HG02884 (cell line): ENCODE data around the gene HHAT.

Experiments
- ATAC-seq: cut with Tn5 transposase; IDR thresholded peaks from one replicate; pipeline ENCODE4 v1.9.1; 2021; ENCODE audit warnings: mild to moderate bottlenecking, moderate library complexity; ENCODE audit not compliant: unreplicated experiment

HHAT gene

DNA sequence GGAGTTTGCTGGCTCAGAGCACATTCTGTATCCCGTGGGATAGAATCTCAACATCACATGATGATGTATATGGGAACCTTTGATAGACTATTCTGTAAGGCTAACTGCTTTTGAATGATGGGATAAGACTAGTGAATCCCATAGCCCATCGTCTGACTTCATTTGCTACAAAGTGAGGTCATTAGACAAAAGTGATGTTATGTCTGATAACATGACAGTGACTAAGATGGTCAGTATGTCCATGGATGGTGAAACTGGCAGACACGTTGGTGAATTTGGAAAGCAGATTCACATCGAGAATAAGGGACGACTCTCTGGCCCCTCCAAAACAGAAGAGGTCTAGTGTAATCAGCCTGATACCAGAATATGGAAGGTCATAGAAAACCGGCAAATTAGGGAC lies 108.4 kb downstream of the HHAT start:
- no peak for ATAC-seq

GRCh38 chr1:210437781-210438180 lies 109.1 kb downstream of the HHAT start:
- ATAC-seq, result no peak

DNA sequence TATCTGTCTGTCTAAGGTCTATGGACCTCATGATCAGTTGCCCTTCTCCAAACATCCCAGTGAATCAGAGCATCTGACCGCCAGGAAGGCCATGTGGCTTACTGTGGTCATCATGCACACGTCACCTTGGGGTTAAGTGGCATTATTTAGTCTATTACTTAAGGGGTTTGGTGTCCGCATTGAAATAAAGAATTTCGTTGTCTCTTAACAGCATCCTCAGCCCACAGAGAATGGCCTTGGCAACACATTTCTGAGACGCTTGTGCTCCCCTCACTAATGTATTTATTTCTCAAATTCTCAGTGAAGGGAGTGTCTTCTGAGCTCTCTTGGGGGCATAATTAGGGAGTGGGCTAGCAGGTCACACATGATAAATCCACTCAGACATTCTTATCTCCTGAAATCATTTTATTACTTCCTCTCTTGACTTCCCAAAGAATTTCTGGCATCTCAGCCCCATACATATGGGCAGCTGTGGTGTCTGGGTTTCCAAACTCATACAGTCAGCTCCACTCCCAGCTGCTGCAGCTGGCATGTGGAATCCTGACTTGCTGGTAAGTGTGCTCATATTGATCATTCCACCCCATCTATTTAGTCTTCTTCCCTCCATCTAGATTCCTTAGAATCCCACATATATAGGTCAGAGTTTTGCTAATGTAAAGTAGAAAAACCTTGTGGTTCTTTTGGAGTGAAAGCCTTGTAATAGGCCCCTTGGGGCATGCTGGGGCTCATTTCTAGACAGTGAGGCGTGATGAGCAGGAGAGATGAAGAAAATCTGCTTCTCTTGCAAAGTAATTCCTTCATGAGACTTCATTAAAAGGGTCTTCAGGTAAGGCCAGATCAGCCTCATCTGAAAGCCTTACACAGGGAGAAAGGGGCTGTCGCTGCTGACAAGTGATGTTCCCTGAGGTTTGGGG lies 110.5 kb downstream of the HHAT start:
- no peak for ATAC-seq

GRCh38 chr1:210440081-210440480 lies 111.4 kb downstream of the HHAT start:
- ATAC-seq, result no peak

GRCh38 chr1:210441028-210441427 lies 112.3 kb downstream of the HHAT start:
- ATAC-seq, result no peak

DNA sequence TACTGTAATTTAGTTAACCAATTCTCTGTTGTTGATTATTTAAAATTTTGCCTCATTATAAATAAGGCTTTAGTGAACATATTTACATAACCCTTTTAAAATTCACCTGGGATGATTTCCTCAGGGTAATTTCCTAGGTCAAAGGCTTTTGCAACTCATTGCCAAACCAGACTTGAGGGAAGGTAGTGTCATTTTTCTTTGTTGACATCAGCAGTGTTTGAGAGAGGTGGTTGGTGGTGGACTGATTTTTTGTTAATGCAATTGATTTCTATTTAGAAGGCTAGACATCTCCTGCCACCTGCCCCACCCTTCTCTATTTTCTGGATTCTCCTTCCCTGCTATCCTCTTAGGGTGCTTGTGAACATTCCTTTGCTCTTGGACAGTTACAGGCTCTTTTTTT lies 116.8 kb downstream of the HHAT start:
- no peak for ATAC-seq

DNA sequence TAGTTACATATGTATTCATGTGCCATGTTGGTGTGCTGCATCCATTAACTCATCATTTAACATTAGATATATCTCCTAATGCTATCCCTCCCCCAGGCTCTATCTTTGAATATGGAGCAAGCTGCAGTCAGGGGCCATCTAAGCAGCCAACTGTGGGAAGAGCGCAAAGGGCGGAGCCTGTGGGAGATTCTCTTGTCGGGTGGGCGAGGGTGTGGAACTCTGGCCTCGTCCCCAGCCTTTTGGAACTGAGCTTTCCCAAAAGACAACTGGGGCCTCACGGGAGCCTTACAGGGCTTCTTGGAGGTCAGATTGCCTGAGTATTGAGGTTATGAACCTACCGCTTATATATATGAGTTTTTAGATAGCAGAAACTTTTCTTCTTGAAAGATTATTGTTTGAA lies 117.2 kb downstream of the HHAT start:
- no peak for ATAC-seq

GRCh38 chr1:210446479-210446878 lies 117.8 kb downstream of the HHAT start:
- ATAC-seq, result peak; percentile 82

DNA sequence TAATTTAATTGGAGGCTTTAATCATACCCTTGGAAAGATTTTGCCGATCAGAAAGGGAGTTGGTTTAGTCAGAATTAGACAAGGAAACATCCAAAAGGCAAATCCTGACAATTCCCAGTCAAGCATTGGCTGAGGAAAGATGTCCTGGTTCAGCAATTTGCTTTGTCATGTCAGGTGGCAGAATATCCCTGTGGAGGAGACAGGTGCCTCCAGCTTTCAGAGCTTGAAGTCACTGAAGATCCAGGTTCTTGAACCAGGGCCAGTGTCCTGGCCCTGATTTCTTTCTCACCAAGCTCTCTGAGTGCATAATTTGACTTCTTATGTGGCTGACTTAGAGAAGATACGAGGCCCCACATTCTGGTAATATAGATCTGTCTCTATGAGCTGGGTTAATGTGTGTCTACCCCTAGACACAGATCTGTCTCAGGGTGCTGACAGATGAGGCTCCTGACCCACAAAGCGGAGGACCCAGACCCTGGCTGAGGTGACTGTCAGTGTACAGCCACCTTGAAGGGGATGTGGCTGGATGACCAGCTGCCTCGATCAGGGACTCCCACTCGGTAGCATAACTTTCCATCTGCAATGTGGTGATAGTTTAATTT lies 118.9 kb downstream of the HHAT start:
- ATAC-seq, result no peak

DNA sequence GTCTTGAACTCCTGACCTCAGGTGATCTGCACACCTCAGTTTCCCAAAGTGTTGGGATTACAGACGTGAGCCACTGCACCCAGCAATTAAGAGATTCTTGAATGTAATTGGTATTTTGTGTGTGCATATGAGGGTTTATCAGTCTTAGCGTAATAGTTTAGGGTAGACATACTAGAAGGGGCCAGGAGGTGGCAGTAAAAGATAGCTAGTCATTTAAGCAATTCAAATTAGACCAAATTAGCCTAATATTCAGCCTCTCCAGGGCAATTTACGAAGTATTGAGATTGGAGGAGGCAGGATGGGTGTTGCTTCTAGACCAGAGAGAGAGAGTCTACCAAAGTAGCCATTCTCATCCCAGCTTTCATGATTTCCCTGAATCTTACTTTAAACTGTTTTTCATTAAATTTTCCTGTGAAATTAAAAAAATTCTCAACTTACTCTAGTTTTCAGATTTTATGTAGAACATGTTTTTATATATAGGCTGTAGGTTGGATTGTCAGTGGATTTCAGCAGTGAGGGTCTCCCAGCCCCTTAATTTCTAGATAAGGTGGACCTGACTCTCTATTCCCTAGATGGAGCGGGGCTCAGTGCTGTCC lies 119.7 kb downstream of the HHAT start:
- no peak for ATAC-seq

DNA sequence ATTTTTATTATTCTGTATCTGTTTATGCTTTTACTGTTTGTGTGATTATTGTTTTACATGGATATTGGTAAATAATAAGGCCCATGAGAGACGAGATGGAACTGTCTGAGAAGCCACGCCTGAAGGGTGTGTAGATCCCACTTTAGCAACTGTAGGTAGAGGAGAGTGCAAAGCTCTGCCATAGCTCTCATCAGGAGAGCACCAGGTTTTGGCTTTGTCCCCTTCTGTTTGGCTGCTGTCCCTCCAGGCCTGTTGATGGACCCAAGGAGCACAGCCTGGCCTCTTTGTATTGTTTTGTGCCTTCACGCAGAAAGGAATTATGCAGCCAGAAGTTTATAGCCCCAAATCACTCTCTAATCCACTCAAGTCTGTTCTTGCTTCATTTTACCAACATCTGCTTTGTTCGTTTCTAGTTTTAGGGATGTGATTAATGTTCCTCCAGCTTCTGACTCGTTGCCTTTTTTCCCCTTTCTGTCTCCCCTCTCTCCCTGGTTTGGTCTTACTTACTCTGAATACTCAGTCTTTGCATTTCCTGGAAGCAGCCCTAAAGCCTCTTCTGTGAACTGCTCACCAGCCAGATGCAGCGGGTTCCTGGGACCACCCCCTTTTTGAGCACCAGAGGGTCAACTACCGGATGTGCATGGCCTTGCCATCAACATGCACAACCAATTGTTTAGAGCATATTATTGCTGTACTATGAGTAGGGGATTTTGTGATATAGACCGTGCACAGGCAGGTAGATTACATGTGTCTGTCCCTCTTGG lies 127.3 kb downstream of the HHAT start:
- no peak for ATAC-seq

- ATAC-seq, result no peak
Measured at GRCh38 chr1:210456731-210457255, 128.1 kb downstream of the HHAT start.

DNA sequence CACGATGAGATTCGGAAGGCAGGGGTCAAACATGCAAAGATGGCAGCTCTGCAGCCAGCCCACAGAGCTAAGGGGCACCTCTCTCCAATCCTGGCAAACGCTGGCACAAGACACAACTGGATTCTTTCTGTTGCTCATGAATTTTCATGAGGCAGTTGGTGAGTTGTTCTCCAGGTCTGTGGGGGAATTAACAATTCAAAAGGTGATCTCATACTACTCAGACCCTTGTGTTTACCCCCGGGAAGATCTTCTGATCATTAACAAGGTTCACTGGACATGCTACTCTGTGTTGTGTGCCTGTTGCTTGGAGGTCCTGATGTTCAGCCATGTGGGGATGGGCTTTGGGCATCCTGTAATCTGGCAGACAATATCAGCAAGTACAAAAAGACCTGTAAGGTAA lies 128.9 kb downstream of the HHAT start:
- ATAC-seq, result no peak

DNA sequence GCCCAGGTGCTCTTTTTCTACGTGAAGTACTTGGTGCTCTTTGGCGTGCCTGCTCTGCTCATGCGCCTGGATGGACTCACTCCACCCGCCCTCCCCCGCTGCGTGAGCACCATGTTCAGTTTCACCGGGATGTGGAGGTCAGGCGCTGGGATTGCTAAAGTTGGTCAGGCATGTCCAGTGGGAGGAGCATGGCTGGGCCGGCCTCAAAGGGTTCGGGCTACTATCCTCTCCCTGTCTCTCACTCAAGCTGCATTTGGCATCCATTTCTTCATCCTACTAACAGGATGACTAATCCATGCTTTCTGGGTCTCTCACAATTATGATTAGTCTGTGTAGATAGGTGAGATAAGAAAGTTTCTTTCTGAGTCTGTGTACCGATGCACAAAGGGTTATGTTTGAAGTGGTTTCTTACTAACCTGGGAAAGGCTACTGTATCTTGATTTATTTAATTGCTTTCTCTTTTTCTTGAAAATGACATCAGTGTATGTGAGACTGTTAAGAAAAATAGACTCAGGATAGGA lies 135.9 kb downstream of the HHAT start:
- peak; percentile 72 for ATAC-seq

- no peak for ATAC-seq
Measured at GRCh38 chr1:210465150-210465549, 136.4 kb downstream of the HHAT start.

GRCh38 chr1:210467440-210468043 lies 138.8 kb downstream of the HHAT start:
- ATAC-seq, result no peak

DNA sequence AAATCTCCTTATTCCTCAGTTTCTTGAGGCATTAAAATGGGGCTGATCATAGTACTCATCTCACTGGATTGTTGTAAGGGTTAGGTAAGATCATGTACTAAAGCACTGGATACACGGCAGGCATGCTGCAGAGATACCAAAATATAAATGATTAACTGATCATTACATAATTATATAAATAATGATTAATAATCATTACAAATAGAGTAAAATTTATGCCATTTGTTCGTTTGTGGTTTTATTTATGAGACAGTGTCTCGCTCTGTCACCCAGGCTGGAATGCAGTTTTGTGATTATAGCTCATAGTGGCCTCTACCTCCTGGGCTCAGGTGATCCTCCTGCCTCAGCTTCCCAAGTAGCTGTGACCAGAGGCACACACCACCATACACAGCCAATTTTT lies 140.7 kb downstream of the HHAT start:
- ATAC-seq, result no peak

DNA sequence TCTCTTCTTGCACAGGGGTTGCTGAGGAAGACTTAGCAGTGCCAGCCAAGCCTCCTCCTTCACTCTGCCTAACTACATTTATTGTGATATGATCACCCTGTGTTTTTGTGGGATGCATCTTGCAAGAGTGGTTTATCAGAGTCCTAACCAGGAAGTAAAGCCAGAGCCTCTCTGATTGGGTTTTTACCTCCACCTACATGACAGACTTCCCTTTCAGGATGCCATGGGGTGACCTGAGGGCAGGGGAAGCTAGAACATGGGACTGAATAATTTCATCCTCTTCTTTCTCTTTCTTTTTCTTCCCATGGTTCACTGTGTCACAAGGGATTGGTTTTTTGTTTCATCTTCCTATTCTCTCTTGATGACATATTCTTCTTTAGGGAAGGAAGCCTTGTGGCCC lies 146.6 kb downstream of the HHAT start:
- ATAC-seq, result no peak

DNA sequence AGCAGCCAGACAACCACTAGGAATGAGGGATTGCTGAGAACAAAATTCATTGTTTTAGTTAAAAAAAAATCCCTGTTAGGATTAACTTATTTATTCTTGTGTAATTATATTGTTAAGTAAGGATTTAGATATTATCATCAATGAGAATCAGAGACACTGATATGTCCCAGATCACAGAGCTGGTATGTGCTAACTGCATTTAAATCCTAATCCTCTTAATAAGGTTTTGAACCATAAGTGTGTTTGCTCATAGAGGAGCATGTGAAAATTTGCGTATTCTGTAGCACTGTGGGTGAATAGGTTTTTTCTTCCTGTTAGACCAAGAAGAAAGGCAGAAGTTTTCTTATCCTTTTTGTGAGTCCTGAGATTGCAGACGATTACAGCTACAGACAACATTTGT lies 147.1 kb downstream of the HHAT start:
- ATAC-seq, result no peak

GRCh38 chr1:210476730-210477129 lies 148.0 kb downstream of the HHAT start:
- ATAC-seq, result no peak
